HG03064 (cell line): ENCODE results near the gene XAGE1A.
"Not testable (repeated sequence)": the region's sequence is repeated elsewhere in the genome, so short reads cannot be mapped to it uniquely, and the experiment has no call there.

Experiments
- ATAC-seq: cut with Tn5 transposase; IDR thresholded peaks from one replicate; pipeline ENCODE4 v1.9.1; 2021; ENCODE audit warnings: low read depth; ENCODE audit not compliant: unreplicated experiment

Gene XAGE1A, protein sequence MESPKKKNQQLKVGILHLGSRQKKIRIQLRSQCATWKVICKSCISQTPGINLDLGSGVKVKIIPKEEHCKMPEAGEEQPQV

DNA sequence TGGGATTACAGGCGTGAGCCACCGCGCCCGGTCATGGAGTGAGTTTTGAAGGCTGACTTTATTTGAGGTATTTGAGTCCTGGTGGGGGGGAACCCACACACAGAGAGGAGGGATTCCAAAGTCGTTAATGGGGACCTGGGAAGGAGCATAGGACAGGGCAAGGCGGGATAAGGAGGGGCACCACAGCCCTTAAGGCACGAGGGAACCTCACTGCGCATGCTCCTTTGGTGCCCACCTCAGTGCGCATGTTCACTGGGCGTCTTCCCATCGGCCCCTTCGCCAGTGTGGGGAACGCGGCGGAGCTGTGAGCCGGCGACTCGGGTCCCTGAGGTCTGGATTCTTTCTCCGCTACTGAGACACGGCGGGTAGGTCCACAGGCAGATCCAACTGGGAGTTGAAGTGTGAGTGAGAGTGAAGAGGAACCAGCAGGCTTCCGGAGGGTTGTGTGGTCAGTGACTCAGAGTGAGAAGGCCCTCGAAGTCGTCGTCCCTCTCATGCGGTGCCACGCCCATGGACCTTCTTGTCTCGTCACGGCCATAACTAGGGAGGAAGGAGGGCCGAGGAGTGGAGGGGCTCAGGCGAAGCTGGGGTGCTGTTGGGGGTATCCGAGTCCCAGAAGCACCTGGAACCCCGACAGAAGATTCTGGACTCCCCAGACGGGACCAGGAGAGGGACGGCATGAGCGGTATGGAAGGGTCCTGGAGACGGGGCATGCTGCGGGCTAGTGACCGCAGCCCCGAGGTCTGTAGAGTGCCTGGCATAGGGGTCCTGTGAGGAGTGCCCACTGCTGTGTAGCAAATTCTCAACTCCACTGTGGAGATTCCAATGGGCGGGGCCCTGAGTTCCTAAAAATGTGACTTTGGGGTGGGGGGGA is at the start of gene XAGE1A:
Gene XAGE1A, plus strand, starts transcription at position 264 of the 874 bp plus-strand sequence. CDS start 1,554 bp downstream, outside the sequence.
- ATAC-seq, result not testable (repeated sequence)

- not testable (repeated sequence) for ATAC-seq
These were observed 43.6 kb upstream of the XAGE1A start for GRCh38 chrX:52452031-52452430.

- not testable (repeated sequence) for ATAC-seq
These were observed 24.3 kb upstream of the XAGE1A start for GRCh38 chrX:52471301-52471700.

DNA sequence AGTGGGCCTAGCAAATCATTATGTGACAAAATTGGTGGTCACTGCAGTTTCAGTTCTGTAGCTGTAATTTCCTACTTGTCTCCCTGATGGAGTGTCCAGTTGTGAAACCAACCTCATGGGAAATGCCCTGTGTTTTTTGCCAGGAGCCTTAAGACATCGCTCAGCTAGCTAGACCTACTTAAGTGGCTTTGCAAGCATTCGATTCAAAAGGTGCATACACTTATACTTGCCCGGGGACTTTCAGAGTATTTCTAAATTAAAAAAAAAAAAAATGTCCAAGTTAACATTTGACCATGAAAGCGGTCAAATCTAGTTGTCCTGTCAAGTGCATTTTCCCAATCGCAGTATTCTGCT is 788 bp downstream of the XAGE1A start:
- not testable (repeated sequence) for ATAC-seq

DNA sequence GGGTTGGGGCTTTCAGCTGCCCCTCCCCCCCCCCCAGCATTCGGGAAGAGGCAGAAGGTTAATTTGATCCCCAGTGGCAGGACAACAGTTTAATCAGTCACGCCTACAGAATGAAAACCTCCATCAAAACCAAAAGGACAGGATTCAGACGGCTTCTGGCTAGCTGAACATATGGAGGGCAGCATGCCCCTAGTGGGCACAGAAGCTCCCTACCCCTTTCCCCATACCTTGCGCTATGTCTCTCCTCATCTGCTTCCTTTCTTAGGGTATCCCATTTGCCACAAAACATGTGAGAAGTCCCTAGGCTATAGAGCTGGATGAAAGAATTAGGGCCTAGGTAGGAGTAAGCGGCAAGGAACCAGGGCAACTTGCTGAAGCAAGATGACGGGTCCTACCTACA is 5.8 kb downstream of the XAGE1A start:
- ATAC-seq, result not testable (repeated sequence)

DNA sequence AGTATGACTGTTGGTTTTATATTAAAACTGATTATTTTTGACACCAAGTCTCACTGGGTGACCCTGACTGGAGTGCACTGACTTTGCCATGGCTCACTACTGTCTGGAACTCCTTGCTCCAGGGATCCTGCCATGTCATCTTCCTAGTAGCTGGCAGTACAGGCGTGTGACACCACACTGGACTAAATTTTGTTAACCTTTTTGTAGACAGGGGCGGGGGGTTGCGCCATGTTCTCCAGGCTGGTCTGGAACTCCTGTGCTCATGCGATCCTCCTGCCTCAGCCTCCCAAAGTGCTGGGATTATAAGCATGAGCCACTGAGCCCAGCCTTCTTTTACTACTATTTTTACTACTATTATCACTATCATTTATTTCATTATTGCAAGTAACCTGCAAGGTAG is 8.9 kb downstream of the XAGE1A start:
- ATAC-seq, result no peak

DNA sequence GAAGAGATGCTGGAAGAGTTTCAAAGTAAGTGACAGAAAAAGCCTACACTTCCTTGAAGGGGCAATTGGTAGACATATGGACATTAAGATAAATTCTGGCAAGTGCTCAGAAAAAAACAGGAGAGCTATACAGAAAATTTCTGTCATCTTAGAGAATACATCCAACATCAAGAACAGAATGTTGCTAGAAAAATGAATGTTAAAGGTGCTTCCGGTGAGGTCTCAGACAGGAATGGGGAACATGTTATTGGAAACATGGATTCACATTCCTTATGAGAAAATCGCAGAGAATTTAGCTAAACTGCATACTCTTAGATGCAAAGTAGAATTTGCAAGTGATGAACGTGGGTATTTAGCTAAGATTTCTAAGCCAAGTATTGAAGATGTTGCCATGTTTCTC is 11.7 kb downstream of the XAGE1A start:
- ATAC-seq, result no peak

- no peak for ATAC-seq
These were observed 14.3 kb downstream of the XAGE1A start for GRCh38 chrX:52509916-52510315.

DNA sequence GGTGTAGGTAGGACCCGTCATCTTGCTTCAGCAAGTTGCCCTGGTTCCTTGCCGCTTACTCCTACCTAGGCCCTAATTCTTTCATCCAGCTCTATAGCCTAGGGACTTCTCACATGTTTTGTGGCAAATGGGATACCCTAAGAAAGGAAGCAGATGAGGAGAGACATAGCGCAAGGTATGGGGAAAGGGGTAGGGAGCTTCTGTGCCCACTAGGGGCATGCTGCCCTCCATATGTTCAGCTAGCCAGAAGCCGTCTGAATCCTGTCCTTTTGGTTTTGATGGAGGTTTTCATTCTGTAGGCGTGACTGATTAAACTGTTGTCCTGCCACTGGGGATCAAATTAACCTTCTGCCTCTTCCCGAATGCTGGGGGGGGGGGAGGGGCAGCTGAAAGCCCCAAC is 15.5 kb downstream of the XAGE1A start:
- not testable (repeated sequence) for ATAC-seq

DNA sequence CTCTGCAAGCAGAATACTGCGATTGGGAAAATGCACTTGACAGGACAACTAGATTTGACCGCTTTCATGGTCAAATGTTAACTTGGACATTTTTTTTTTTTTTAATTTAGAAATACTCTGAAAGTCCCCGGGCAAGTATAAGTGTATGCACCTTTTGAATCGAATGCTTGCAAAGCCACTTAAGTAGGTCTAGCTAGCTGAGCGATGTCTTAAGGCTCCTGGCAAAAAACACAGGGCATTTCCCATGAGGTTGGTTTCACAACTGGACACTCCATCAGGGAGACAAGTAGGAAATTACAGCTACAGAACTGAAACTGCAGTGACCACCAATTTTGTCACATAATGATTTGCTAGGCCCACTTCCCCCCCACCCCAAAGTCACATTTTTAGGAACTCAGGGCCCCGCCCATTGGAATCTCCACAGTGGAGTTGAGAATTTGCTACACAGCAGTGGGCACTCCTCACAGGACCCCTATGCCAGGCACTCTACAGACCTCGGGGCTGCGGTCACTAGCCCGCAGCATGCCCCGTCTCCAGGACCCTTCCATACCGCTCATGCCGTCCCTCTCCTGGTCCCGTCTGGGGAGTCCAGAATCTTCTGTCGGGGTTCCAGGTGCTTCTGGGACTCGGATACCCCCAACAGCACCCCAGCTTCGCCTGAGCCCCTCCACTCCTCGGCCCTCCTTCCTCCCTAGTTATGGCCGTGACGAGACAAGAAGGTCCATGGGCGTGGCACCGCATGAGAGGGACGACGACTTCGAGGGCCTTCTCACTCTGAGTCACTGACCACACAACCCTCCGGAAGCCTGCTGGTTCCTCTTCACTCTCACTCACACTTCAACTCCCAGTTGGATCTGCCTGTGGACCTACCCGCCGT is 20.7 kb downstream of the XAGE1A start:
- ATAC-seq, result not testable (repeated sequence)

DNA sequence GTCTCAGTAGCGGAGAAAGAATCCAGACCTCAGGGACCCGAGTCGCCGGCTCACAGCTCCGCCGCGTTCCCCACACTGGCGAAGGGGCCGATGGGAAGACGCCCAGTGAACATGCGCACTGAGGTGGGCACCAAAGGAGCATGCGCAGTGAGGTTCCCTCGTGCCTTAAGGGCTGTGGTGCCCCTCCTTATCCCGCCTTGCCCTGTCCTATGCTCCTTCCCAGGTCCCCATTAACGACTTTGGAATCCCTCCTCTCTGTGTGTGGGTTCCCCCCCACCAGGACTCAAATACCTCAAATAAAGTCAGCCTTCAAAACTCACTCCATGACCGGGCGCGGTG is 21.3 kb downstream of the XAGE1A start, which contains the start of gene XAGE1B:
Gene XAGE1B, minus strand, starts transcription at position 77 of the 339 bp plus-strand sequence. CDS start 1,536 bp downstream, outside the sequence.
- not testable (repeated sequence) for ATAC-seq

DNA sequence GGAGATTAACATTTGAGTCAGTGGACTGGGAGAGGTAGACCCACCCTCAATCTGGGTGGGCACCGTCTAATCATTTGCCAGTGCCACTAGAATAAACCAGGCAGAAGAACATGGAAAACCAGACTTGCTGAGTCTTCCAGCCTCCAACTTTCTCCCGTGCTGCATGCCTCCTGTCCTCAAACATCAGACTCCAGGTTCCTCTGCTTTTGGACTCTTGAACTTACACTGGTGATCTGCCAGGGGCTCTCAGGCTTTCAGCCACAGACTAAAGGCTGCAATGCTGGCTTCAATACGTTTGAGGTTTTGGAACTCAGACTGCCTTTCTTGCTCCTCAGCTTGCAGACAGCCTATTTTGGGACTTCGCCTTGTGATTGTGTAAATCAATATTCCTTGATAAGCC is 45.4 kb downstream of the XAGE1A start:
- ATAC-seq, result not testable (repeated sequence)

- no peak for ATAC-seq
These were observed 46.7 kb downstream of the XAGE1A start for GRCh38 chrX:52542311-52542710.

DNA sequence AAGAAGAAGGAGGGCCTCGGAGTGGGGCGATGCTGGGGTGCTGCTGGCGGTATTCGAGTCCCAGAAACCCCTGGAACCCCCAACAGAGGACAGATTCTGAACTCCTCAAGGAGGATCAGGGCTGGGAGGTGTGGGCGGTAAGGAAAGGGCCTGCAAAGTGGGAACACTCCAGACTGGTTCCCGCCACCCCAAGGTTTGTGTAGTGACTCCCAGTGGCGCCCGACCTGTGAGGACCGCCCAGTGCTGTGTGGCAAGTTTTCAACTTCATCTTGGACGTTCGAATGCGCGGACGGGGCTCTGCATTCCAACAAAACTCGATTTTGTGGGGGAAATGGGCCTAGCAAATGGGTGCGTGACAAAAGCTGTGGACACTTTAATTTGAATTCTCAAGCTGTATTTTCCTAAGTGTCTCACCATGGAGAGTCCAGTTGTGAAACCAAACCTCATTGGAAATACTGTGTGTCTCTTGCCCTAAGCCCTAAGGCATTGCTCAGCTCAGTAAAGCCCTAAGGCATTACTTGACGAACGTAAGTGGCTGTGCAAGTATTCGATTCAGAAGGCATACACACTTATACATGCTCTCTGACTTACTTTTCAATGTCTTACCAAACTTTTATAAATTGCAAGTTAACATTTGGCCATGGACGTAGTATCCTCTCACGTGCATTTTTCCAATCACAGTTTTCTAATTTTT is 48.7 kb downstream of the XAGE1A start:
- ATAC-seq, result no peak

DNA sequence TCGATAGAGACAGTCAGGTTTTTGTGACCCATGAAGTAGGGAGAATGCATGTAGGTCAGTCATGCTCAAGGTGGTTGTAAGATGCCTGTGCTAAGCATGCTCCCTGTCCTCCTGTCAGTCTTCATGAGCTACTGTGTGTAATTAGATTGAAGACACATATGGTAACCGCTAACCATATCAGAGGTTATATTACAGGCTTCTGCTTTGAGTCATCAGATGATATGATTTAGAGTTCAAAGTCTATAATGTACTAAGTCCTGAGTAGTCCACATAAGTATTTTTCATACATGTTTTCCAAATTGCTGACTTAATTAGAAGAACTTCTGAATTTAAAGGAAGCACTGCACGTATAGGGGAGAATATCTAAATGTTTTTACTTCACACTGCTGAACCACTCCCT is 53.2 kb downstream of the XAGE1A start:
- not testable (repeated sequence) for ATAC-seq
